ENCODE measurements around the gene EIF5A2.

EIF5A2 gene

DNA sequence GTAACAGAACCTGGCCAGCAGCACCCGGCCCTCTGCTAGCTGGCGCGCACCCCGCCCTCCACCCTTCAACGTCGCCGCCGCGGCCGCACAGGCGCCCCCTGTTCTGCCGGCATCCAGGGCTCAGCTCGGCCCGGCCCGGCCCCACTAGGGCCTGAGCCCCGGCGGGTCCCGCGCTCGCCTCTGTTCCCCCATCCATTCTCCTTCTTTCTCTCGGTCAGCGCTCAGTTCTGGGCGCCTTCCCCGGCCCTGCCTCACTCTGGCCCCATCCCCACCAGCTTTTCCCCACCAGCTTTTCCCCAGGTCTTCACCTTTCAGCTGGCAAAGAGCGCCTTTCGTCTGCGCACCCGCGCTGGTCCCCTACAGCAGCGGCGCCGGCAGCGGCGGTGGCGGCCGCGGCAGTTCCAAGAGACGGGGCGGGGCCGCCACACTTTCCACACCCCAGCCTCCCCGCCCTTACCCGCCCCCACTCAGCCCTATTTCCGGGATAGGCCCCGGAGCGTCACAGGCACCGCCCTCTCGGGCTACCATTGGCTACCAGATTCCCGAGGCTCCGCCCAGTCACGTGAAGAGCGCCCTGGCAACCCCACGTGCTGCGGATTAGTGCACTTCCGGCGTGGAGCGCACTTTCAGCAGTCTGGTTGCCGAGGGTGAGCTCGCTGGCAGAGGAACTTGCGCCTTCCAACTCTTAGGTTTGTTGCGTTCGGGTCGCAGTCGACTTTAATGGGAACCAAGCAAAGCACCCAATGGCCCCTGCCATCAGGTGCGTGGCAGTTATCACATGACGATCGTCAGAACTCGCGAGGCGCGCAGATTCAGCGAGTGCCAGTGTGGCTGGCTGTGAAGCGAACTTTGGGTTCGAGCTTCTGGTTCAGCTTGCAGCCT, at the start of gene EIF5A2:
EIF5A2 (minus strand) TSS at position 403 of the 882 bp plus-strand sequence. CDS start 831 bp downstream, outside the sequence.
- TF ChIP-seq, protein P1, sequence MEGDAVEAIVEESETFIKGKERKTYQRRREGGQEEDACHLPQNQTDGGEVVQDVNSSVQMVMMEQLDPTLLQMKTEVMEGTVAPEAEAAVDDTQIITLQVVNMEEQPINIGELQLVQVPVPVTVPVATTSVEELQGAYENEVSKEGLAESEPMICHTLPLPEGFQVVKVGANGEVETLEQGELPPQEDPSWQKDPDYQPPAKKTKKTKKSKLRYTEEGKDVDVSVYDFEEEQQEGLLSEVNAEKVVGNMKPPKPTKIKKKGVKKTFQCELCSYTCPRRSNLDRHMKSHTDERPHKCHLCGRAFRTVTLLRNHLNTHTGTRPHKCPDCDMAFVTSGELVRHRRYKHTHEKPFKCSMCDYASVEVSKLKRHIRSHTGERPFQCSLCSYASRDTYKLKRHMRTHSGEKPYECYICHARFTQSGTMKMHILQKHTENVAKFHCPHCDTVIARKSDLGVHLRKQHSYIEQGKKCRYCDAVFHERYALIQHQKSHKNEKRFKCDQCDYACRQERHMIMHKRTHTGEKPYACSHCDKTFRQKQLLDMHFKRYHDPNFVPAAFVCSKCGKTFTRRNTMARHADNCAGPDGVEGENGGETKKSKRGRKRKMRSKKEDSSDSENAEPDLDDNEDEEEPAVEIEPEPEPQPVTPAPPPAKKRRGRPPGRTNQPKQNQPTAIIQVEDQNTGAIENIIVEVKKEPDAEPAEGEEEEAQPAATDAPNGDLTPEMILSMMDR (IDR thresholded peaks at IDR 0.05; ENCODE audit: low read depth, low read length): no peak
- peak; percentile 84 for DNase-seq (ENCODE audit: extremely low read depth, low read depth)

DNA sequence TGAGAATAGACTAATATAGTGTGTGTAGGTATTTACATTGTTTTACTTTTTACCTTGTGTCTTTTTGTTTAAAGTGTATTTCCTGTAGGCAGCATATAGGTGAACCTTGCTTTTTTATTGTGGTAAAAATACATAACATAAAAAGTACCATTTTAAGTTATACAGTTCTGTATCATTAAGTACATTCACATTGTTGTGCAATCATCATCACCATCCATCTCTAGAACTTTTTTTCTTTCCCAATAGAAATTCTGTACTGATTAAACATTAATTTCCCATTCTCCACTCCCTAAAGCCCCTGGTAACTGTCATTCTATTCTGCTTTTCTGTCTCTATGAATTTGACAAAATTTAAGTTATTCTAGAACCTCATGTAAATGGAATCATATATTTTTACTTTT, 48.2 kb upstream of the EIF5A2 start:
- TF ChIP-seq, protein P1 (IDR thresholded peaks at IDR 0.05; ENCODE audit: low read depth, low read length): no peak
- no peak for DNase-seq (ENCODE audit: extremely low read depth, low read depth)

DNA sequence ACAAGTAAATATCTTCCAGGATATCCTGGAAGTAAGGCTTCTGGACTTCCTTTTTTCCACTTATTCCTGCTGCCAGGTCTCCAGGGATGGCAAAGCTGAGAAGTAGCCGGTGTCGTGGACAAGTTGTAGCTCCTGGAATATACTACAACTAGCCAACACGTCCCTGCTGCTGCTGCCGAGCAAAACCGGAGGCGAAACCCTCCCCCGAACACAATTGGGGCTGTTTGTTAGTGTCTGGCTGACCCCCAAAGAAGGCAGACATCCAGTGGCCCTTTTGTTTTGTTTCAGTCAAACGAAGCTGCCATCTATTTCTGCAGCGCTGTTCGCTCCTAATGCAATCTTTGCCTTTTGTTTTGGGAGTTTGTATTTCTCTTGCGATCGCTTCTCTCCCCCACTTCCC, 45.3 kb upstream of the EIF5A2 start:
- TF ChIP-seq, protein P1 (IDR thresholded peaks at IDR 0.05; ENCODE audit: low read depth, low read length): no peak
- DNase-seq (ENCODE audit: extremely low read depth, low read depth): no peak

DNA sequence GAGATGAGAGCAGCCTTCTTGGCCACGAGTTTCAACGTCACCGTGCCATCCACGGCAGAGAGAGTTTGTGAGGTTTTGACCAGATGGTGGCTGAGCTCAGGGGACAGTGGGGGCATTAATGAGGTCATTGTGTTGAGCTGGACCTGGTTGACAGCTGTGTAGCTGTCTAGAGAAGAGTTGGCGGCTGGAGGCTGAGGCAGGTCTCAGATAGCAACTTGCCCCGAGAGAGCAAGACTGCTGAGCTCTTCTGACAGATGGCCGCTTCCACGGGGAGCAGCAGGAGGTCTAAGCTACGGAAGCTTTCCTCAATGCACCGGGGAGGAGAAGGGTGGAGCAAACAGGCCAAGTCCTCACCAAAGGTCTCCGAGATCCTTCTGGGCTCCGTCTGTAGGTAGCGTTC, 44.8 kb upstream of the EIF5A2 start:
- TF ChIP-seq, protein P1 (IDR thresholded peaks at IDR 0.05; ENCODE audit: low read depth, low read length): no peak

DNA sequence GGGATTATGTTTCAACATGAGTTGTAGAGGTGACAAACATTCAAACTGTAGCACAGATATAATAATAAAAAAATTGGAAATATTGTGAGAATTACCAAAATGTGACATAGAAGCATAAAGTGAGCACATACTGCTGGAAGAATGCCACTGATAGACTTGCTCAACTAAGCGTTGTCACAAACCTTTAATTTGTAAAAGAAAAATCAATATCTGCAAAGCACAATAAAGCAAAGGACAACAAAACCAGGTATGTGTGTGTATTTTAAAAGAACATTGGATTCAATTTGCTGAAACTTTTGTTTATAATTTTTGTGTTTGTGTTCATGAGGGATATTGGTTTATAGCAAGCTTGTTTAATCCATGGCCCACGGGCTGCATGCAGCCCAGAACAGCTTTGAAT, 40.8 kb upstream of the EIF5A2 start:
- DNase-seq (ENCODE audit: extremely low read depth, low read depth): no peak
- TF ChIP-seq, protein P1 (IDR thresholded peaks at IDR 0.05; ENCODE audit: low read depth, low read length): no peak

More for the DNA sequence above, 44.8 kb upstream of the EIF5A2 start:
- DNase-seq (ENCODE audit: extremely low read depth, low read depth): no peak

DNA sequence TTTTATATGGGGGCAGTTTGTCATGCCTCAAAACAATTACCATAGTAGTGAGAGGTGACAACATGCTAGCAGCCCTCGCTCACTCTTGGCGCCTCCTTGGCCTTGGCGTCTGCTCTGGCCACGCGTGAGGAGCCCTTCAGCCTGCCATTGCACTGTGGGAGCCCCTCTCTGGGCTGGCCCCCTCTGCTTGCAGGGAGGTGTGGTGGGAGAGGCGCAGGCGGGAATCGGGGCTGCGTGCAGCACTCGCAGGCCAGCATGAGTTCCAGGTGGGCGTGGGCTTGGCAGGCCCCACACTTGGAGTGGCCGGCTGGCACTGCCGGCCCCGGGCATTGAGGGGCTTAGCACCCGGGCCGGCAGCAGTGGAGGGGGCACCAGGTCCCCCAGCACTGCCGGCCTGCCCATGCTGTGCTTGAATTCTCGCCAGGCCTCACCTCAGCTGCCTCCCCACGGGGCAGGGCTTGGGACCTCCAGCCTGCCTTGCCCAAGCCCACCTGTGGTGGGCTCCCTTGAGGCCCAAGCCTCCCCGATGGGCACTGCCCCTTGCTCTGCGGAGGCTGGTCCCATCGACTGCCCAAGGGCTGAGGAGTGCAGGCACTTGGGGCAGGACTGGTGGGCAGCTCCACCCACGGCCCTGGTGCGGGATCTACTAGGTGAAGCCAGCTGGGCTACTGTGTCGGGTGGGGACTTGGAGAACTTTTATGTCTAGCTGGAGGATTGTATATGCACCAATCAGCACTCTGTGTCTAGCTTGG, 38.8 kb upstream of the EIF5A2 start:
- TF ChIP-seq, protein P1 (IDR thresholded peaks at IDR 0.05; ENCODE audit: low read depth, low read length): no peak
- DNase-seq (ENCODE audit: extremely low read depth, low read depth): no peak

DNA sequence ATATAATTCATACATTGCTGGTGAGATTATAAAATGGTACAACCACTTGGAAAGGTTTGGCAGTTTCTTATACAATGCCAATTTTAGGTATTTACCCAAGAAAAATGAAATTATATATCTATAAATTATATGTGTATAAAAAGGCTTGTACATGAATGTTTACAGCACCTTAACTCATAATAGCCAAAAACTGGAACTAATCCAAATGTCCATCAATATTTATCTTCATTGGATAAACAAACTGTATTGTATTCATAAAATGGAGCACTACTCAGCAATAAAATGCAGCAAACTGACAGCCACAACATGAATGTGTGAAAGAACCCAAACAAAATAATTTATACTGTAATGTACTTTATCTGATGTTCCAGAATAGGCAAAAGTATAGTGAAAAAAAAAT, 33.6 kb upstream of the EIF5A2 start:
- TF ChIP-seq, protein P1 (IDR thresholded peaks at IDR 0.05; ENCODE audit: low read depth, low read length): no peak
- no peak for DNase-seq (ENCODE audit: extremely low read depth, low read depth)
